Right ventricle myocardium inferior (tissue), 1 donor: ENCODE results near the gene ACVR1. TPM values are rescaled to one million over a fixed set of nuclear protein-coding genes. Genes with fewer than 3 reads are reported as not detected.

Experiments used
- ATAC-seq: fragments of 200-7000 bp; cut with Tn5 transposase; one replicate; pipeline ENCODE4 v1.9.1; 2020; ENCODE audit warnings: mild to moderate bottlenecking, moderate library complexity
- DNase-seq: peaks from one replicate; pipeline ENCODE4 v3.0.0; 2021; ENCODE audit errors: missing footprints
- intact Hi-C: fragments of 100-400 bp; cut with DNase I; formaldehyde crosslinking; loops from one replicate; pipeline ENCODE4 v1.11.0; 2022
- long read RNA-seq: library from polyadenylated mRNA; unstranded; transcript quantifications from one replicate; pipeline ENCODE4 v2.0.0, GENCODE V29; 2021
- total RNA-seq: library from RNA; stranded (reverse); fragmentation: NEBNext Ultra II Directional; extraction: Animal tissue kit (Norgen Biotek cat#: 25700); gene quantifications from one replicate; pipeline ENCODE4 v1.2.1, GENCODE V29; 2021
- donor health status: DM: no; HTN: yes; CAD: no; lungs with severe emphysema.

Gene ACVR1
- total RNA-seq, result 25.3 TPM
- long read RNA-seq, transcript ACVR1-207 (11 exons, 2,861 nt), result major isoform, 12 of 22 reads
- long read RNA-seq, partial matches to known transcripts, result 3 of 22 reads
- long read RNA-seq, other reads (novel, unspliced or antisense), result 7 of 22 reads

DNA sequence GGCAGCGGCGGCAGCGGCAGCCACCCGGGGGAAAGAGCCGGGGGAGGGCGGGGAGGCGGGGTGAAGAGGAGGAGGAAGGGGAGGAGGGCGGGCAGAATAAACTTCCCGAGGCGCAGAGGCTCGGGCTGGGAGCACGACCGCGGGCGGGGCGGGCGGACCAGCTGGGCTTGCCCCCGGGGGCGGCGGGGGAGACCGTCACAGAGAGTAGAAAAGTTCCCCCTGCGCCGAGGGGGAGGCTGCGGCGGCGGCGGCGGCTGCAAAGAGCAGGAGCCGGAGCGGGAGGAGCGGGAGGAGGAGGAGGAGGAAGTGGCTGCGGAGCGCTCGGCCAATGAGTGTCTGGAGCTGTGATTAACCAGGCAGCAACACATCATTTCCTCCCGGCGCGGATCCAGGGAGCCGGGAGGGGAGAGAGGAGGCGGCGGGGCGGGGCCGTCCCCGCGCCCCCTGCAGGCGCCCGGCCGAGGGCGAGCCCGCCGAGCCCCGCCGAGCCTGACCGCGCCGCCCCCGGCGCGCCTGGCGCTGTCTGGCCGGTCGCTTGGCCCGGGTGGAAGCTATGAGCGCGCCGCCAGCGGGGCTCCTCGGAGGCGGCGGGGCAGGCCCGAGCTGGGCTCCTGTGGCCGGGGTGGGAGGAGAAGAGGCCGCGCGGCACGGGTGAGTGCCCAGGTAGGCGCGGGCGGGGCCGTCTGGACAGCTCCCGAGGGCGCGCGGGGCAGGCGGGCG, at the start of gene ACVR1:
TSS of gene ACVR1 (minus strand) at position 265 of the 720 bp plus-strand sequence. CDS start 76,837 bp downstream, outside the sequence.
- ATAC-seq (peak; percentile 95), DNase-seq (peak; percentile 98)
- intact Hi-C loops, result loop anchor here (2.0 to 10.0 kb wide), 2 partner anchors 51 to 93 kb away; no protein-coding TSS in a partner anchor

DNA sequence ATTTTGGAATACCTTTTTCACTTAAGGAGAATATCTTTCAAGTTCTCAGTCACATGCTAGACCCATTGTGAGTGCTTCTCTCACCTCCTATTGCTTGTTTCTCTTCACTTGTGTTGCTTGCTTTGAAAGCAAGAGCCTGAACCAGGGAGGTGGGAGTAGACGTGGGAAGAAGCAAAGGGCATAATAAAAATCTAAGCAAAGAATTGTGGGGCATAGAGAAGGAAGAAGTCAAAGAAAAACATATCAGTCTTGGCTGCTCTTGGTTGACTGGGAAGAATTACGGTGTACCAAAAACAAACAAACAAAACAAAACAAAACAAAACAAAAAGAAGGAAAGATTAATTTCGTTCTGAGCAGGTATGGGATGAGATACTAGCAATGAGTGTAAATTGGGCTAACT, 48.9 kb upstream of the ACVR1 start:
- ATAC-seq (no peak), DNase-seq (no peak)
- intact Hi-C loops, result no loop called here

DNA sequence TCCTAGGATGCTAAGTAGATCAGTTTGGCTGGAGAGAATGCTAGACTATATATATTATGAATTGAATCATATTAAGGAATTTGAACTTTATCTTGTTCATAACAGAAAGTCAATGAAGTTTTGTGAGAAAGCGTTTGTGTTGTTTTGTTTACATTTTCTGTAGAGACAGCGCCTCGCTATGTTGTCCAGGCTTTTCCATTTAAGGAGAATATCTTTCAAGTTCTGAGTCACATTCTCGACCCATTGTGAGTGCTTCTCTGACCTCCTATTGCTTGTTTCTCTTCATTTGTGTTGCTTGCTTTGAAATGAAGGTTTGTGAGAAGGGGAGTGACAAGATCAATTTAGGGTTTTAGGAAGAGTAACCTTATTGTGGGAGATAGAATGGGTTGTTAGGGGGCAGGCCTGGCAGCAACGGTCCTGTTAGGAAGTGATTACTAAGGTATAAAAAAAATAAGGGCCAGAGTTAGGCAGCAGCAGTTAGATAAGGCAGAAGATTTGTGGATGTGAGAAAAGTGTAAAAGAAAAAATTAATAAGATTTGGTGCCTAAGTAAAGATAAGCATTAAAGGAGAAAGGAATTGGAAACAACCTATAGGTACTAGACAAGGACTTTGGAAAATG, 47.6 kb upstream of the ACVR1 start:
- intact Hi-C loops, result no loop called here
- no peak for DNase-seq
- ATAC-seq, result no peak

DNA sequence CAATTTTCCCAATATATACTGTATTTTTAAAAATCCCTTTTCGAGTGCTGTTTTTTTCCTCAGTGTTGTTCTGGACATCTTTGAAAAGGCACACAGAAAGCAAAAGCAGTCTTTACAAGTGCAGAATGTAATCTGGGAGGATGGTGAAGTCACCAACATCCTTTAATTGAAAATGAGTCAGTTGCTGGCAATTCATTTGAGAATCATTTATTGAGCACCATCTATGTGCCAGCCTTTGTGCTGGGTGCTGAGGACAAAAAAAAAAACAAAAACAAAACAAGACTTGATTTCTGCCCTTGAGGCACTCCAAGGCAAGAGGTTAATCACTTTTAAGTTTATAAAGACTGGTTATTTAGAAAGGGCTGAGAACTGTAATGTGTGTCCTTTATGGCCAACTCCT, 46.7 kb upstream of the ACVR1 start:
- intact Hi-C loops, result no loop called here
- DNase-seq (no peak), ATAC-seq (no peak)

DNA sequence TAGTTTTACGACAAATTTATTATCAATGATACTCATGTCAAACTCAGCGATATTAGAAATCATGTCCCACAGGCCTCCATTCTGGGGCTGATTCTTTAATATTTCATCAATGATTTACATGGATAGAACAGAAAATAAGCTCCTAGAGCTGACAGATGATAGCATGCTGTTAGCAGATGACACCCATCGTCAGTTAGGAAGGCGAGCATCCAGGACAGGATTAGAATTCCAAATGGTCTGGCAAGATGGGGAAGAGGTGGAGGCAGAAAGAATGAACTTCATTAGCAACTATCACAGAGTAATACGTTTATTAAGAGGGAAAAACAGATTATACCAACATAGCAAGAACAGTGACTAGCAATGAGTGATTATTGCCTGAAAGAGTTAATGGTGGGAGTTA, 46.2 kb upstream of the ACVR1 start:
- DNase-seq (no peak), ATAC-seq (no peak)
- intact Hi-C loops, result no loop called here

DNA sequence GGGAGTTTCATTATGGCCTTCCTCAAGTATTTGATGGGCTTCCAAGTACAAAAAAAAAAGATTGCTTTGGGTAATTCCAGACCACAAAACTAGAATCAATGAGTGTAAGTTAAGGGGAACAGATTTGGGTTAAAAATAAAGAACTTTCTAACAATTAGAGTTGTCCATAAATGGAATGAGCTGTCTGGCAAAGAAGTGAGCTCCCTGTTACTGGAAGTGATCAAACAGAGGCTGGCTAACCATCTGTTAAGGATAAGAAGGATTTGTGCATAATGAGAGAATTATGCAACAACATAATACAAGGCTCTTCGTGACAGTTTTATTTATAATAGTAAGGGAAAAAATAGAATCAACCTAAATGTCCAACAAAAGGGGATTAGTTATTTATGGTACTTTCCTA, 44.6 kb upstream of the ACVR1 start:
- no peak for DNase-seq
- intact Hi-C loops, result no loop called here
- no peak for ATAC-seq

DNA sequence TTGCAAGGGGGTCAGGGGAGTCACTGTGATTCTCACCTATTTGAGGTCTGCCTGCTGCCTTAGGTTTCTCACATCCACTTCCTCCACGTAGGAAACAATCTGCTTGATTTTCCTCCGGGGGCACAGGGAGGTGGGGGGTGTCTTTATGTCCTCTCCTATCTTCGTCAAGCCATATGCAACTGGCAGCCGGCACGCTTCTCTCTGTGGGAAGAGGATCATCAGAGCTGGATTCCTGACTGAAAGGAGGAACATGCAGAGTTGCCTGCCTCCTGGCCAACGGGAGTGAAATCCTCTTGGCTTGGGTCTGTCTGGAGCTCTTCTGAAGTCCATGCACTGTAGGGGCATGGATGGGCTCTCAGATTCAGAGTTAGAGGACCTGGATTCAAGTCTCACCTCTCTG, 43.1 kb upstream of the ACVR1 start:
- ATAC-seq (no peak), DNase-seq (no peak)
- intact Hi-C loops, result no loop called here

DNA sequence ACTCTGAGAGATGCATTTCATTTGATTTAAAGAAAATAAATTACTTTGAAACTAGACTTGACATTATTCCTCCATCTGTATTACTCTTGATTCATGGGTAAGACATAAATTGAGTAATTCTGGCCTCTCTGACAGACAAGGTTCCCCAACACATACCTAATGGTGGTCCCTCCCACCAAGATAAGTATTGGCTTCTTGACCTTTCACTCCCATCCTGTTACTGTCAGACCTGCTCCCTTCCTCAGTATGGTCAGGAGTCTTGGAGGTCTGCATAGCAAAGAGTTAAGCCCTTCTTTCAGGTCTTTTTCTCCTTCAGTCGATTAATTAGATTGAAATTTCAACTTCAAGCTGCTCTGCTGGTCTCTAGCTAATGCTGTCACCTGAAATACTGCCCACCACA, 42.2 kb upstream of the ACVR1 start:
- intact Hi-C loops, result no loop called here
- no peak for DNase-seq
- ATAC-seq, result no peak

DNA sequence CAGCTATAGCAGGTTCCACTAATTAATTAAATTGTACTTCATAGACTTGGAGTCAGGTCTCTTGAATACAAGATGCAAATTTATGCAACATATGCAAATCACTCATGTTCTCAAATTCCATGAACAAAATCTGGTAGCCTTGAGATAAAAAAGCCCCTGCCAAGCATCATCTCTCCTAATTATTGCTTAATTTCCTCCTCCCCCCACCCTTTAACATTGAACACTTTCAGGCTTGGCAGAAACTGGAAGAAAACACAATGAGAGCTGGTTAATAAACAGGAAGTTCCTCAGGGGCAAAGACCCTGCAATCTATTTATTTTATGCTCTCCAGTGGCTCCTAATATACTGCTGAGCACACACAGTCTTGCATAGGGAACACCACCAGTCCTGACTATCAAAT, 35.6 kb upstream of the ACVR1 start:
- intact Hi-C loops, result no loop called here
- ATAC-seq (no peak), DNase-seq (no peak)

DNA sequence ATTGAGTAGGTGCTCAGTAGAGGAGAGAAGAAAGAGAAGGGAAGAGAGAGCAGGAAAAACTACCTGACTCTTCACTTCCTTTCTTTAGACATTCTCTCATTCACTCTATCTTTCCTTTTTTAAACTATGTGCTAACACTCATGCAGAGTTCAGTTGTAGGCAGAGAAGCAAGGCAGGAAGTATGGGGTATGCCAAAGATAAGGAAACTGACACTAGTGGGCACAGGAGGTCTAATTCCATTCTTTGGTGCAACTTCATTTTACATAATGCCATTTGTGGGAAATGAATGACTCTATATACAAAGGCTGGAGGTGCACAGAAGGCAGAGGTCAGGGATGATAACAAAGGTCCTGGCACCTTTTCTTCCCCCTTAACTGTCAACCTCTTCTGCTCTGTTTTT, 35.1 kb upstream of the ACVR1 start:
- intact Hi-C loops, result no loop called here
- ATAC-seq, result no peak
- no peak for DNase-seq

DNA sequence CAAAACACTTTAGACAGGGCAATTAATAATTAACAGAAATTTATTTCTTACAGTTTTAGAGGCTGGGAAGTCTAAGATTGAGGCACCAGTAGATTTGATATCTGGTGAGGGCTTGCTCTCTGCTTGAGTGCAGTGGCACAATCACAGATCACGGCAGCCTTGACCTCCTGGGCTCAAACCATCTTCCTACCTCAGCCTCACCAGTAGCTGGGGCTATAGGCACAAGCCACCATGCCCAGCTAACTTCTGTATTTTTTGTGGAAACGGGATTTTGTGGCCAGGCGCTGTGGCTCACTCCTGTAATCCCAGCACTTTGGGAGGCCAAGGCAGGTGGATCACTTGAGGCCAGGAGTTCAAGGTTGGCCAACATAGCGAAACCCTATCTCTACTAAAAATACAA, 29.0 kb upstream of the ACVR1 start:
- ATAC-seq (no peak), DNase-seq (no peak)
- intact Hi-C loops, result no loop called here

DNA sequence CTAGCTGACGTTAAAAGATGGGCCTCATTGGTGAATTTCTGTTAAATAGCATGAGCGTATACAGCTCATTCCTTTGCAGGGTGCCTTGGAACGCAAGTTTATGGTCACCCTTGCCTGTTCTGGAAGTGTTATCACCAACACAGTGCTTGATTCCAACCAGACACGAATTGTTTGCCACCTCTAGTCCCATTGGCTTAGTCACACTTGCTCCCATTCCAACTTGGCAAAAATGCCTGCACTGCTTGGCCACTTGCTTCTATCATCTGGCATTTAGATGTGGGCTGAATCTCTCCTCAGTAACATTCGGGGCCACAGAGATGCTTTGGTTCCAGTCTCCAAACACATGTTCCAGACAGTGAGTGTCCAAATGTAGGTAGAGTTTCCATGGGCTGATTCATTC, 27.5 kb upstream of the ACVR1 start:
- intact Hi-C loops, result no loop called here
- DNase-seq, result no peak
- peak; percentile 89 for ATAC-seq

DNA sequence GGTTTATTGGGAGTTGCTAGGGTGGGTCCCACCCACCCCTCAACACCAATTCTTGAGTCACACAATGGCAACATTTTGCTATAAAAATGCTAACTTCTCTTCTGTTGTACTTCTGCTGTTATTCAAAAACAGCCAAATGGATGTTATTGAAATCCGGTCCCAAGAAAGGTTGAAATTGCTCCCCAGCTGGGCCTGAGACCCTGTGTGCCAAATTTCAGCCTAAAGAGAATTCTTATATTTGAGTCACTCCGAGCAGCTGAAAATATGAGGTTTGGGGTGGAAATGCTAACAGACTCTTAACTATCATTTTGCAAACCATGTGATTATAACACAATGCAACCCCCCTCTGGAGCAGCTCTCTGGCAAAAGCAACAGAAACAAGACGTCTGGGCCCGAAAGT, 27.0 kb upstream of the ACVR1 start:
- intact Hi-C loops, result no loop called here
- no peak for DNase-seq
- peak; percentile 29 for ATAC-seq

DNA sequence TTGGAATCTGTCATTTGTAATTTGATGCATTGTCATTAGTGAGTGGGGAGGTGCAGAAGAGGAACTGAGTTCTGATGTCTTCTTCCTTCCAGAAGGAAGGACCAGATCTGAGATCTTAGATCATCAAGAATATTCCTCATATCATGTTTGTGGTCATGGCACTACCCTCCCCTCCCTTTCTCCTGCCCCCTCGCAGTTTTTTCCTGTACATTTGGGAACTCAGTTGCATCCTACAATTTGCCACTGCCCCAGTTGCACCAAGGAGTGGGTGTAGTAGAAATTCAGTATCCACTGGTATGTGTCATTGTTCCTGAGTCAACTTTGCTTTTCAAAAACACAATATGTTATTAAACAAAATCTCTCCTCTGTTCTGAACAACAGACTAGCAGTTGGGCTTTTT, 26.6 kb upstream of the ACVR1 start:
- no peak for DNase-seq
- intact Hi-C loops, result no loop called here

DNA sequence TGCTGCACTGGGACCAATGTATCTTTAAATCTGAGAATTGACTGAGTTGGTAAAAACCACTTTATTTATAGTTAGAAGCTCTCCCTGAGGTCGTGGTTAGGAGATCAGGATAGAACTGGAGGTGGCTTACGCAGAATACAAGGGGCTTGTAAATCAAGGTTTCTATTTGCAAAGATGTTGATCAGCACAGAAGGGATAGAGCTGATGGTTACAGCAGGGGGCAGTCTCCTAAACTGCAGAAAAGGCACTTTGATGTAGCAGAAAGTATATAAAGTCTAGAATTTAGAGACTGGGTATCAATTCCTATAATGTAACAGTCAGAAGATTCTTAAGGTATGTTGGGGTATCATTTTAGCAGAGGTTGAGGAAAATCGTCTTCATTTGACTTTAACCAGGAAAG, 25.2 kb upstream of the ACVR1 start:
- no peak for ATAC-seq
- intact Hi-C loops, result no loop called here
- DNase-seq, result no peak

More for the DNA sequence above, 26.6 kb upstream of the ACVR1 start:
- ATAC-seq, result no peak

DNA sequence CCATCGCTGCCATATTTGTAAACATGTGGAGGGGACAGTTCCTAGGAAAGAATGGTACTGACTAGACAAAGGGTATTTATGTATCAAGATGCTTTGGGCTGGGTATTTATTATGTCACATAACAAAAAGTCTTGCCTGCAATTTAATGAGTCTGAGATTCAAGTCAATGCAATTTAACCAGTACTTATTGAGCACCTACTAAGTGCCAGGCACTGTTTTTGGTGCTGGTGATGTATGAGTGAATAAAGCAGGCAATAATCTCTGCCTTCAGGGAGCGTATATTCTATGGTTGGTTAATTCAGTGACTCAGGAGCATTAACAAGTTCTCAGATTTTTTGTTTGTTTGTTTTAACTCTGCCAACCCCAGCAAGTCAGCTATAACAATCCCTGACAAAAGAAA, 24.6 kb upstream of the ACVR1 start:
- intact Hi-C loops, result no loop called here
- no peak for ATAC-seq
- no peak for DNase-seq

DNA sequence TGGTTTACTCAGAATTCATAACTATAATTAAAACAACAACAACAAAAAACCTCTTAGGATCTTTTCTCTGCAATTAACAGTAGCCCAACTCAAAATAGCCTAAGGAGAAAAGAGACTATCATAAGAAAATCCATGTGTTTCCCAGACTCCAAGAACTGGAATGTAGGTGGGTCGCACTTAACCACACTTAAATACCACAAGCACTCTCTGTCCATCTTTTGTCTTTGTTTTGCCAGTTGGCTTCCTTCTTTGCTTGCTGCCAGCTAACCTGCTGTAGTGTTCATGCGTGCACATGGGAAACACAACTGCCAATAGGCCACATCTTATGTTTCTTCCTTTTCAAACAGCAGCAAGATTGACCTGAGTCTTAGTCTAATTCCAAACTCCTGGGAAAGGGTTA, 24.1 kb upstream of the ACVR1 start:
- intact Hi-C loops, result no loop called here
- no peak for ATAC-seq

DNA sequence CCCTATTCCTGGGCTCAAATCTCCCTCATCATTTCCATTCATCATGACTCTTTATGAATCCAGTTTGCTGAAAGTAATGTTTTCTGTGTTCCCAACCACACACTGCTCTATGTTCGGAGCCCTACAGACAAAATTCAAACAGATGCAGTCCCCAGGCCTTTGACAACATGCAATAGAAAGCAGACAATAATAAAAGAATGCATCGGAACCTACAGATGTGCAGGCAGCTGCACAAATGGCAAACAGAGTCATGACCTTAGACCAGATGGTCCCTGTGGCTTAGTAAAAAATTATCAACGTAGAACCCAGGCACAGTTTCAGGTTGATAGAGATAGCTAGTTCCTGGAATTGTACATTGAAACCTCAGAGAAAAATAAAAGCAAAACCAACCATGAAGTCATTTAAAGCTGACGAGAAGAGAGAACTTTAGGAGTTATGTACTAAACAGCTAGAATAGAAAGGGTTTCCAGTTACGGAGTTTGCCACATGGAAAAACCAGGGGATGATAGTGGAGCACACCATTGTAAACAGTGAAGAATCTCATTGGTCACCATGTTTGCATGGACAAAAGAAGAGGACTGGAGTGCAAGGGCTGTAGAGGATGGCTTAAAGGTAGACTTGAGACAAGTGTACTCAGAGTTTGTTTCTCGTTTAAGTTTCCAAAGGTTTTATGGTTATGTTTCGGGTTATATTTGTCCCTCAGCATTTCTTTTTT, 23.2 kb upstream of the ACVR1 start:
- DNase-seq, result no peak
- intact Hi-C loops, result no loop called here
- ATAC-seq, result no peak

More for the DNA sequence above, 24.1 kb upstream of the ACVR1 start:
- no peak for DNase-seq

DNA sequence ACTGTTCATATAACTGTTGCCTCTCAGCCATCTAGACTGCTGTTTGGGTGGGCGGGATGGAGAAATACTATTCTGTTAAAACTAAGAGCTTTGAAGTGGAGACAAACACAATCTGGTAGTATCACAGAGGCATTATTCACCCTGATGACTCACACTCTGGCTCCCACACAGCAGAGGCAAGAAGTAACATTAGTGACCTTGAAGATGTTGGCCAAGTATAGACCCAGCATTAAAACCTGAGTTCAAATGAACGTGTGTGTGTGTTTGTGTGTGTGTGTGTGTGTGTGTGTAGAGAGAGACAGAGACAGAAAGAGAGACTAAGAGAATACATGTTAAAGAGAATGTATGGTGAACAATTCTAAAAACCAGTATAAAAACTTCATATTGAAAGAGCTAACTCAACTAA, 22.5 kb upstream of the ACVR1 start:
- ATAC-seq, result no peak
- intact Hi-C loops, result no loop called here
- no peak for DNase-seq
